HG03108 (cell line): ENCODE measurements around the gene TACC2.
"Not testable (repeated sequence)": the region's sequence is repeated elsewhere in the genome, so short reads cannot be mapped to it uniquely, and the experiment has no call there.

ENCODE experiments used
- ATAC-seq: cut with Tn5 transposase; IDR thresholded peaks from one replicate; pipeline ENCODE4 v1.9.1; 2021; ENCODE audit warnings: moderate library complexity; ENCODE audit not compliant: unreplicated experiment

The TACC2 gene

GRCh38 chr10:122084286-122085041, 95.5 kb downstream of the TACC2 start:
- no peak for ATAC-seq

GRCh38 chr10:122085423-122085911, 96.5 kb downstream of the TACC2 start:
- no peak for ATAC-seq

GRCh38 chr10:122086416-122087240, 97.7 kb downstream of the TACC2 start:
- no peak for ATAC-seq

- ATAC-seq: no peak
Observed at GRCh38 chr10:122087436-122087835, 98.5 kb downstream of the TACC2 start.

GRCh38 chr10:122089311-122090017, 100.5 kb downstream of the TACC2 start:
- ATAC-seq: no peak

- no peak for ATAC-seq
Observed at GRCh38 chr10:122091722-122092121, 102.8 kb downstream of the TACC2 start.

- no peak for ATAC-seq
Observed at GRCh38 chr10:122093076-122093475, 104.1 kb downstream of the TACC2 start.

GRCh38 chr10:122096181-122096580, 107.2 kb downstream of the TACC2 start:
- ATAC-seq: not testable (repeated sequence)

GRCh38 chr10:122096705-122097104, 107.7 kb downstream of the TACC2 start:
- no peak for ATAC-seq

GRCh38 chr10:122097935-122098334, 109.0 kb downstream of the TACC2 start:
- ATAC-seq: no peak

GRCh38 chr10:122098924-122099323, 110.0 kb downstream of the TACC2 start:
- no peak for ATAC-seq

GRCh38 chr10:122099562-122099961, 110.6 kb downstream of the TACC2 start:
- no peak for ATAC-seq

- ATAC-seq: no peak
Observed at GRCh38 chr10:122102146-122102868, 113.3 kb downstream of the TACC2 start.

GRCh38 chr10:122102869-122103525, 114.0 kb downstream of the TACC2 start:
- no peak for ATAC-seq

GRCh38 chr10:122103592-122103991, 114.6 kb downstream of the TACC2 start:
- ATAC-seq: no peak

GRCh38 chr10:122108786-122109185, 119.8 kb downstream of the TACC2 start:
- ATAC-seq: not testable (repeated sequence)

- no peak for ATAC-seq
Observed at GRCh38 chr10:122112021-122112616, 123.2 kb downstream of the TACC2 start.

GRCh38 chr10:122112625-122113160, 123.7 kb downstream of the TACC2 start:
- no peak for ATAC-seq

- ATAC-seq: no peak
Observed at GRCh38 chr10:122113161-122113944, 124.4 kb downstream of the TACC2 start.
